Stimulated activated CD4-positive, alpha-beta T cell treated with anti-CD3 and anti-CD28 coated beads, Interleukin-1b, Interleukin-23, amount 100 ng/mL, for 4 hours (primary cell): Measurements from ENCODE around the gene FLNC.

Source experiments
- DNase-seq, 2 donors: peaks; one replicate each; pipeline ENCODE4 v3.0.0-alpha.2; 2020; ENCODE audit warnings: low read depth in 2 of 2

FLNC gene

DNA sequence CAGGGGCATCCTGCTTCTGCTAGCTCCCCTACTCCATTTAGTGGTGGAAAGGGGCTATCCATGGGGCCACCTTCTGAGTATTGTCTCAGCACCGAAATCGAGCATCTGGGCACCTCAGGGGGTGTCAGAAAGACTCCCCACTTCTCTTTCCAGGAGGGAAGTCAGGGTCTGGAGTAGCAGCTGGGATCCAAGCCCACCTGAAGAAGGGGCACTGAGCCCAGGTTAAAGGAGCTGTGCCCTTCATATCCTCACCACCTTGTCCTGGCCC lies 2.6 kb downstream of the FLNC start:
- no peak for DNase-seq

DNA sequence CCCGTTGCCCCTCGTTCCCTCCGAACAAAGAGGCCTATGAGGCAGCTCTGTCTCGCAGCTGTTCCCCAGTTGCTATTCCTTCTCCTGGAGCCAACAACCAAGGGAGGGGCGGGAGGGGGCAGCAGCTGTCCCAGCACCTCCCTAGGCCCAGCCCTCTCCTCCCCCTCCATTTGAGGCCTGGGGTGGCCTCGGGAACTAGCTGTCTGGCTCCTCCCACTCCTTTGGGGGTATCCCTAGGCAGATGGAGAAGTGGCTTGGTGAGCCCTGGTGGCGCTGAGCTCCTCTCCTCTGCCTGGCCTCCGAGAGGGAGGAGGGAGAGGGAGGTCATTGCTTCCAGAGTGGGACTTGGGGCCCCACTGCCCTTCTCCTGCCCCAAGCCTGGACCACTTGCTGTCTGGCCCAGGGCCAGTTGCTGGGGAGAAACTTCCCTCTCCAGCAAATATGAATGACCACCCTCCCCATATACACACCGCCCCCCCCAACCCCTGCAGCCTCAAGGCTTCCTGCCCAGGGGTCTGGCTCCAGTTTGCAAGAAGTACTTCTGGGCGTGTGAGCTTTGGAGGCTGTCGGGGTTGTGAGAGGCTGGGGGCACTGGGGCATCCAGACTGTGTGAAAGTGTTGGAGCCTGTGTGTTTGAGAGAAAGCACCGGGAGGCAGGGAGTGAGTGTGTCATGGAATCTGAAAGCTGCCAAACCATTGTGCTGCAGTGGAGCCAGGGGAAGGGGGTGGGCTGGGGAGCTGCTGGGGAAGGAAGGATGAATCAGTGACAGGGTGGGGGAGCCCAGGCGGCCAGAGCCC lies 3.1 kb downstream of the FLNC start:
- no peak for DNase-seq

DNA sequence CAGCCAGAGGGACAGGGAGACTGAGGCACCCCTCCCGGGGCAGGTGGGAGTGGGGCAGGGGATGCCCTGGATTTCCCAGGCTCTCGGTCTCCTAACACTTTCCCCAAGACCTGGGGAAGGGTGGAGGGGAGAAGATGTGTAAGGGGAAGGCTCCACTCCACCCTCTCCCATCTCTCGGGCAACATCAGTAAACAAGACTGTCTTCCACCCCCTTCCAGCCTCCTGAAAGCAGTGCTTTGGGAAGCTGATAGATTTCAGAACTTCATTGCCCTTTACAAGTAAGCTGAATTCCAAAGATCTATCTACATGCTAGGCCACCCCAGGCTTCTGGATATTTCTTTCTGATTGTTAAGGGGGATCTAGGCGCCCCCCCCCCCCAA lies 3.7 kb downstream of the FLNC start:
- DNase-seq: no peak

DNA sequence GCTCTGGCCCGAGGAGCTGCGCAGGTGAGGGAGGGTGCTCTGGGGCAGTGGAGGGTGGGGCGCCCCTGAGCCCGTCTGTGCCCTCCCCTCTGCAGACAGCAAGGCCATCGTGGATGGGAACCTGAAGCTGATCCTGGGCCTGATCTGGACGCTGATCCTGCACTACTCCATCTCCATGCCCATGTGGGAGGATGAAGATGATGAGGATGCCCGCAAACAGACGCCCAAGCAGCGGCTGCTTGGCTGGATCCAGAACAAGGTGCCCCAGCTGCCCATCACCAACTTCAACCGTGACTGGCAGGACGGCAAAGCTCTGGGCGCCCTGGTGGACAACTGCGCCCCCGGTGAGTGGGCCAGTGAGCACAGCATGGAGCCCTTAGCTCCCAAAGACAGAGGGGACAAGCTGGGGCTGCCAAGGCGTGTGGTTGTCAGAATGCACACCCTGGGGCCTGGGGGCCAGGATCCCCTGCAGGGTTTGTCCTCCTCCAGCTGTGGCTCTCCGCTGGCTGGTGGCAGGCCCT lies 5.1 kb downstream of the FLNC start:
- DNase-seq: no peak

DNA sequence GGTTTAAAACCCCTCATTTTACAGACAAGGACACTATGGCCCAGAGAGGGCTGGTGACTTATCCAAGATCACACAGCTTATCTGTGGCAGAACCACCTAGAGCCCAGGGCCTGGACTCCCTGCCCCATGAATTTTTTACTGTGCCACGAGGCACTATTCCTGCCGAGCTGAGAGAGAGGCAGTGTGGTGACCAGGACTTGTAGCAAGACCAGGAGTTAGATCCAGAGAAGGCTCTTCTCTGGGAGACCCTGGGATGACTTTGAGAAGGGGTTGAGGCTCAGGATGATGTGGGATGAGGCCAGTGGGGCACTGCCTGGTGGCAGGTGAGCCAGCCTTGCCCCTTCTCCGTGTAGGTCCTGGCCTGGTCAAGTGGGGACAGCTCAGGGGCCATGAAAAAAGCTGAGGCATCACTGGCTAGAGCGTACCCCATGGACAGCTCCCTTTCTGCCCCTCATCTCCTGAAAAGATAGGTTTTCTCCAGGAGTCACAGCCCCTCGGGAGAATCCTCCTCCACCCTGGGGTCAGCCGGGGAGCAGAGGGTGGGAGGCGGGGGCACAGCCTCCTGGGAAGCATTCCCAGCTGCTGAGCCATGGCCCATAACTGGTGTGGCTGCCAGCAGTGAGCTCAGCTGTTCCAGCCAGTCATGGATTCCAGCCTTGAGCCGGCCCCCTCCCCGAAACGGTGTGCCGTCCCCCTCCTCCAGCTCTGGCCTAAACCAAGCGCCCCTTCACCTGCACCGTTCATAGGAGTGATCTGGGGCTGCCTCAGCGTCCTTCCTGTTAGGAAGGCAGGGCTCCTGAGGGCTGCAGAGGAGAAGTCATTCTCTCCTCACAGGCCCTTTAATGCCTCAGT lies 5.8 kb downstream of the FLNC start:
- no peak for DNase-seq

DNA sequence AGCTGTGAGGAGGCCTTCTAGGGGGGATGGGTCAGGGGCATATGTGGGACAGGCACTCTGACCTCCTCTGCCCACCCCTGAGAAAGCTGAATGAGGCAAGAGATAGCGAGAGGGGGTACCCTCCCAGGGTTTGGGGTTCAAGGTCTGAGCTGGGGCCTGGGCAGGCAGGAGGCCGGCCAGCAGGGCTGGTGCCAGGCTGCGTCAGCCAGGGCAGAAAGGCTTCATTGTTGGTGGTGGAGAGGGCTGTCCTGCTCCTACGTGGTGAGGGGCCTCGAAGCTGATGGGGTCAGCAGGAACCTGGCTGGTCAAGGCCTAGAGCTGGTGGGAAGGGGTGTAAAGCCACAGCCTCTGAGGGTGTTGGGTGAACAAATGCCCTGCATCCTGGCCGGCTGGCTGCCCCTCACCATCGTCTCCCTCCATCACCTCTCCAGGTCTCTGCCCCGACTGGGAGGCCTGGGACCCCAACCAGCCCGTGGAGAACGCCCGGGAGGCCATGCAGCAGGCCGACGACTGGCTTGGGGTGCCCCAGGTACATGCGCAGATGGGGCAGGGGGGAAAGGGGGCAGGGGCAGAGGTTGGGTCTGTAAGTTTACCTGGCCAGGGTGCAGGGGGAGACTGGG lies 6.6 kb downstream of the FLNC start:
- DNase-seq: no peak

DNA sequence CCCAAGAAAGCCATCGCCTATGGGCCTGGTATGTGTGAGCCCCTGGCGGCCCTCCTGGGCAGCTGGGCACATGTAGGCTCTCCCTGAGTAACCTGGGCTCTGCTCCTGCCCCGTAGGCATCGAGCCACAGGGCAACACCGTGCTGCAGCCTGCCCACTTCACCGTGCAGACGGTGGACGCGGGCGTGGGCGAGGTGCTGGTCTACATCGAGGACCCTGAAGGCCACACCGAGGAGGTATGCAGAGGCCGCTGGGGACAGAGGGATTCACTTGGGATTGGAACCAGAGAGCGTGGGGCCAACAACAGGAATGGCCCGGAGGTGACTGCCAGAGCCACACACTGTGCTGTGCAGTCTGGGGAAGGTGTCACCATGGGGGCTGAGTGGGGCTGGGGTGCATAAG lies 7.3 kb downstream of the FLNC start:
- DNase-seq: no peak

DNA sequence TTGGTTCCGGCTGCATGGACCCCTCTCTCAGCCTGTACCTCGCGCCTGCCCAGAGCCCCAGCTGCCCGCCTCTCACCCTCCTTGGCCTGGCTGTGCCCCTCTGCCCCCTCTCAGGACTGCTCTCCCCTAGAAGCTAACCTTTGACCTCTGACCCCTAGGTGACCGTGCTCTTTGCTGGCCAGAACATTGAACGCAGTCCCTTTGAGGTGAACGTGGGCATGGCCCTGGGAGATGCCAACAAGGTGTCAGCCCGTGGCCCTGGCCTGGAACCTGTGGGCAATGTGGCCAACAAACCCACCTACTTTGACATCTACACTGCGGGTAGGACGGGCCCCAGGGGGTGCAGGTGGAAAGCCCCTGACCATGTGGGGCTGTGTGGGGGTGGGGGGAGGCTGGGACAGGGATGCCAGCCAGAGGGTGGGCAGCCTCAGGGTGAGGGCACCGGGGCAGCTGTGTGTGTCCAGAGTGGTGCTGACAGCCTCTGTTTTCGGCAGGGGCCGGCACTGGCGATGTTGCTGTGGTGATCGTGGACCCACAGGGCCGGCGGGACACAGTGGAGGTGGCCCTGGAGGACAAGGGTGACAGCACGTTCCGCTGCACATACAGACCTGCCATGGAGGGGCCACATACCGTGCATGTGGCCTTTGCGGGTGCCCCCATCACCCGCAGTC lies 8.0 kb downstream of the FLNC start:
- no peak for DNase-seq

DNA sequence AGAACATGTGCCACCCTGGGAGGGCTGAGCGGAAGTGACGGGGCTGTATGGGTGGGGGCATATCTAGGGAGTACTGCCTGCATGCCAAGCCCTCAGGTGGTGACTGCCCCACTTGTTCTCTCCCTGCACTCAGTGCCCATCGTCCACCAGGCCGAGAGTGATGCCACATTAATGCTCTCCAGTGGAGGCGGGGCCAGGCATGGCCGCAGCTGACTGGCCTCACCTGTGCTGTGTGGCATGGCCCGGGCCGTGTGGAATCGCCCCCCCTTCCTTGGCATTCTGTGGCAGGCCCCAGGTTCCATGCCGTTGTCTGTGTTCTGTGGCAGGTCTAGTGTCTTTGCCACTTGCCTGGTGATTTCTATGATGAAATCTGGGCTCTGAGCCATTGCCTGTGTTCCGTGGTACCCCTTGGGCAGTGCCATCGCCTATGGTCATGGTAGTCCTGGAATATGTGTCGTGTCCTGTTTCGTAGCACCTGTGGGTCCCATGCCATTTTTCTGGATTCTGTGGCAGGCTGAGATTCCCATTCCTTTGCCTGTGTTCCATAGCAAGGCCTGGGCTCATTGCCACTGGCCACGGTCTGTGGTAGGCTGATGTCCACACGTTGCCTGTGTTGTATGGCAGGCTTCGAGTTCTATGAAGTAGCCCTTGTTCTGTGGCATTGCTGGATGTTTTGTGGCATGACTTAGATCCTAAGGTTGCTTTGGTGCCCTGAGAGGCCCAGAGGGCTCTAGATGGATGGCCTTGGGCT lies 8.9 kb downstream of the FLNC start:
- DNase-seq: no peak

DNA sequence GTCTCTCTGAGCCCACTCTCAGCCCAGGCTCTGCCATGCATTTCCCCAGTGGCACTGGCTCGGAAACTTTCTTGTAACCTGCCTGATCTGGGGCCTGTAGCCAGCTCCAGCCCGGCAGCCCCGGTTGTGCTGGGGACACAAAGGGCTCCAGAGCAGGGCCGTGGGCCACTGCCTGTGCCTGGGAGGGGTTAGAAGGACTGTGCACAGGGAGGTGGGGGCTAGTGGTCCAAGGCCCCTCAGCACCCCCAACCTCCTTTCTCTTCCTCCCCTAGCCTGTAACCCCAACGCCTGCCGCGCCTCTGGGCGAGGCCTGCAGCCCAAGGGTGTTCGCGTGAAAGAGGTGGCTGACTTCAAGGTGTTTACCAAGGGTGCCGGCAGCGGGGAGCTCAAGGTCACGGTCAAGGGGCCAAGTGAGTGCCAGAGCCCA lies 9.6 kb downstream of the FLNC start:
- no peak for DNase-seq

DNA sequence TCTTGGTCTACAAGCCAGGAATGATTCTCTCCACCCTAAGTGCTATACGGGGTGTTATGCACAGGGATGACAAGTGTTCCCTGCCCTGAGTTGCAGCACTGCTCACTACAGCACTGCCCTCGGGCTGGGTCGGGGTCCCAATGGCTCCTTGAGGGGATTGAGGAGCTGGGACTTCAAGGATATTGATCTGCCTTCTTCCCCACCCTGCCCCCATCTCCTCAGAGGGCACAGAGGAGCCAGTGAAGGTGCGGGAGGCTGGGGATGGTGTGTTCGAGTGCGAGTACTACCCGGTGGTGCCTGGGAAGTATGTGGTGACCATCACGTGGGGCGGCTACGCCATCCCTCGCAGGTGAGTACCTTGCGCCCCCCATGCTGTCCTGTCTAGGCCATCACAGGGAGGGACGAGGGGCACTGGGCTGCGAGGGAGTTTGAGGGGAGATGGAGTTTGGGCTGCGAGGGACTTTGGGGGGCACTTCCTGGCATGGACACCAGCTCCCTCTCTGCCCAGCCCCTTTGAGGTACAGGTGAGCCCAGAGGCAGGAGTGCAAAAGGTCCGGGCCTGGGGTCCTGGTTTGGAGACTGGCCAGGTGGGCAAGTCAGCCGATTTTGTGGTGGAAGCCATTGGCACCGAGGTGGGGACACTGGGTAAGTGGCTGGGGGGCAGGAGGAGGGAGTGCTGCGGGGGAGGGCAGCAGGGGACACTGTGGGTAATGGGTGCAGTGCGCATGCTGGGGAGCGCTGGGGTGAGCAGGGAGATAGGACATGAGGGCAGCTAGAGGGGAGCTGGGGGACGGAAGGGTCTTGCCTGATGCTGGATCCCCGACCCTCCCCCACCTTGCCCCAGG lies 10.3 kb downstream of the FLNC start:
- DNase-seq: no peak

DNA sequence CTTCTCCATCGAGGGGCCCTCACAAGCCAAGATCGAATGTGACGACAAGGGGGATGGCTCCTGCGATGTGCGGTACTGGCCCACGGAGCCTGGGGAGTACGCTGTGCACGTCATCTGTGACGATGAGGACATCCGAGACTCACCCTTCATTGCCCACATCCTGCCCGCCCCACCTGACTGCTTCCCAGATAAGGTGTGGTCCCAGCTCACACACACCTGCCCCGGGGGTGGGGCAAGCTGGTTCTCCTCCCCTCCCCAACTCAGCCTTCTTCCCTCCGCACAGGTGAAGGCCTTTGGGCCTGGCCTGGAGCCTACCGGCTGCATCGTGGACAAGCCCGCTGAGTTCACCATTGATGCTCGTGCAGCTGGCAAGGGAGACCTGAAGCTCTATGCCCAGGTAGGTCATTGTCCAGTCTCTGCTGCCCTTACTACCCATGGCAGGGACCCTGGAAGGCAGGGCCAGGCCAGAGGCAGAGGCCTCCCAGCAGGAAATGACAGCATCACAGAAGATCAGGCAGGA lies 11.0 kb downstream of the FLNC start:
- no peak for DNase-seq

DNA sequence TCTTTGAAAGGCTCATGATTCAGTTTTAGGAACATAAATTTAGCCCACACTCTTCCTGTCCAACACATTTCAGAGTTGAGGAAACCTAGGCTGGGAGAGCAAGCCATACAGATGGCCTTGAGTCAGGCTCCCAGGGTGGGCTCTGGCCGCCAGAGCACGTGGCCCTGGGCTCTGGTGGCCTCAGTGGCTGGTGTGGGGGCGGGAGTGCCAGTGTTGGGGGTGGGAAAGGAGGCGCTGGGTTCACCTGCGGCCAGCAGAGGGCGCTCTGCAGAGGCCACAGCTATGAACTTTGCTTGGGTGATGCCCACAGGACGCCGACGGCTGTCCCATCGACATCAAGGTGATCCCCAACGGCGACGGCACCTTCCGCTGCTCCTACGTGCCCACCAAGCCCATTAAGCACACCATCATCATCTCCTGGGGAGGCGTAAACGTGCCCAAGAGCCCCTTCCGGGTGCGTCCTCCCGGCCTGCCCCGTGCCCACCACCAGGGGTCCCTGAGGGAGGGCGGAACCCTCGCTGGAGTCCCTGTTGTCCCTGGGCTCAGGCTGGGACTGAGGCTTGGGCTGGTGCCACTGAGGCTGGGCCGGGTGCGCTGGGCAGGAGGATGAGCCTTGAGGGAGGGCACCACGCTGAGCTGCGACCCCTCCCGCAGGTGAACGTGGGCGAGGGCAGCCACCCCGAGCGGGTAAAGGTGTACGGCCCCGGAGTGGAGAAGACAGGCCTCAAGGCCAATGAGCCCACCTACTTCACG lies 11.9 kb downstream of the FLNC start:
- peak; percentile 38 to 53 for DNase-seq

DNA sequence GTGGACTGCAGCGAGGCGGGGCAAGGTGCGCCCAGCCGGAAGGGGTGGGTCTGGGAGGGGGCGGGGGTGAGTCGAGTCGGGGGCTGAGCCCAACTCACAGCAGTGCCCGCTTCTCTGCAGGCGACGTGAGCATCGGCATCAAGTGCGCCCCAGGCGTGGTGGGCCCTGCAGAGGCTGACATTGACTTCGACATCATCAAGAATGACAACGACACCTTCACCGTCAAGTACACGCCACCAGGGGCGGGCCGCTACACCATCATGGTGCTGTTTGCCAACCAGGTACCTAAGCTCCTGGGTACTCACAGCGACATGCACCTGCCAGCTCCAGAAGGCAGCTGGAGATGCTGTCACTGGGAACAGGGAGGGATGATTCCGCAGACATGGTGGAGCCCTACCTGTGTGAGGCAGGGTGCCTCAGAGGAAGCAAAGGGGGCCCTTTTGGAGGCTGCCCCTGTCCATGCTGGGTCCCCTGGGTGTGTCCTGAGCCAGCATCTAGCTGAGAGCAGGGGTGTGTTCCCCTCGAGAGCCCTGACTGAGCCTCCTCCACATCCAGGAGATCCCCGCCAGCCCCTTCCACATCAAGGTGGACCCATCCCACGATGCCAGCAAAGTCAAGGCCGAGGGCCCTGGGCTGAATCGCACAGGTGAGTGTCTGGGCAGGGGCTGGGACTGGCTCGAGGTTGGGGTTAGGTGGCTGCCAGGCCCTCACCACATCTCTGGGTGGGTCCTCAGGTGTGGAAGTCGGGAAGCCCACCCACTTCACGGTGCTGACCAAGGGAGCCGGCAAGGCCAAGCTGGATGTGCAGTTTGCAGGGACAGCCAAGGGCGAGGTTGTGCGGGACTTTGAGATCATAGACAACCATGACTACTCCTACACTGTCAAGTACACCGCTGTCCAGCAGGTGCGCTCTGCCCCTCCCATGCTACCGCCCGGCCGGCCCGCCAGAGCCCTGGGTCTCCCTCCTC lies 12.8 kb downstream of the FLNC start:
- no peak for DNase-seq

DNA sequence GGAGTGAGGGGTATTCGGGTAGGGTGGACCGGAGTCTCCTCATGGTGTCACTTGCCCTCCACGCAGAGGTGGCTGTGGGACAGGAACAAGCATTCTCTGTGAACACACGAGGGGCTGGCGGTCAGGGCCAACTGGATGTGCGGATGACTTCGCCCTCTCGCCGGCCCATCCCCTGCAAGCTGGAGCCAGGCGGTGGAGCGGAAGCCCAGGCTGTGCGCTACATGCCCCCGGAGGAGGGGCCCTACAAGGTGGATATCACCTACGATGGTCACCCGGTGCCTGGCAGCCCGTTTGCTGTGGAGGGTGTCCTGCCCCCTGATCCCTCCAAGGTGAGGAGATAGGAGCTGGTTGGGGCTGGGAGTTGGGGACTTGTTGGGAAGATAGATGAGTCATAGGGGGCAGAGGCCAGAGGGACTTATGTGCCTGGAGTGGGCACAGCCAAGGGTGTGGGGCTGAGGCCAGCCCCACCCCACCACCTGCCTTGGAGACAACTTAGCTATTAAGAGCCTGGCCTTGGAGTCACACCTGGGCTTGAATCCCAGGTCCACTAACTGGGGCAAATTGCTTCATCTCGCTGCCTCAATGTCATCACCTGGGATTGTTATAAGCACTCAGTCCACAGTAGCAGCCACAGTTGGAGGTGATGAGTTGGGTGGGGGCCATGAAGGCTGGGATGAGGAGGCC lies 13.9 kb downstream of the FLNC start:
- DNase-seq: no peak

DNA sequence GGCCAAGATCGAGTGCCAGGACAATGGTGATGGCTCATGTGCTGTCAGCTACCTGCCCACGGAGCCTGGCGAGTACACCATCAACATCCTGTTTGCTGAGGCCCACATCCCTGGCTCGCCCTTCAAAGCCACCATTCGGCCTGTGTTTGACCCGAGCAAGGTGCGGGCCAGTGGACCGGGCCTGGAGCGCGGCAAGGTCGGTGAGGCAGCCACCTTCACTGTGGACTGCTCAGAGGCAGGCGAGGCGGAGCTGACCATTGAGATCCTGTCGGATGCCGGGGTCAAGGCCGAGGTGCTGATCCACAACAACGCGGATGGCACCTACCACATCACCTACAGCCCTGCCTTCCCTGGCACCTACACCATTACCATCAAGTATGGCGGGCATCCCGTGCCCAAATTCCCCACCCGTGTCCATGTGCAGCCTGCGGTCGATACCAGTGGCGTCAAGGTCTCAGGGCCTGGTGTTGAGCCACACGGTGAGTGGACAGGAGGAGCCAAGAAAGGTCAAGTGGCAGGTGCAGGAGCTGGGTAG lies 14.6 kb downstream of the FLNC start:
- no peak for DNase-seq

DNA sequence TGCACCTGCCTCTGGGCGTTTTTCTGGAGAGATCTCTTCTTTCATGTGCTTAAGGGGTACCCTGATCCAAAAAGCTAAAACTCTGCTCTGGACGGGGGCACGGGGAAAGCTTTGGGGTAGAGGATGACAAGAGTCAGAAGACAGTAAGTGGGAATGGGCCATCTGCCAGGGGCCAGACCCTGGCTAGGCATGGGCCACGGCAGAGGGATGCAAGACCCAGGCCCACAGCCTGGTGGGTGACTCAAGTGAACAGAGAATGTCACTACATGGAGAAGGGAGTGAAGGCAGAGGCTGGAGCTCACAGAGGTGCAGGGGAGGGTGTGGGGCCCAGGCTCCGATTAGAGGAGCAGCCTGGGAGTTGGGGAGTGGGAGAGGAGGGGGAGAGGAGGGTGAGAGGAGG lies 15.3 kb downstream of the FLNC start:
- DNase-seq: no peak

DNA sequence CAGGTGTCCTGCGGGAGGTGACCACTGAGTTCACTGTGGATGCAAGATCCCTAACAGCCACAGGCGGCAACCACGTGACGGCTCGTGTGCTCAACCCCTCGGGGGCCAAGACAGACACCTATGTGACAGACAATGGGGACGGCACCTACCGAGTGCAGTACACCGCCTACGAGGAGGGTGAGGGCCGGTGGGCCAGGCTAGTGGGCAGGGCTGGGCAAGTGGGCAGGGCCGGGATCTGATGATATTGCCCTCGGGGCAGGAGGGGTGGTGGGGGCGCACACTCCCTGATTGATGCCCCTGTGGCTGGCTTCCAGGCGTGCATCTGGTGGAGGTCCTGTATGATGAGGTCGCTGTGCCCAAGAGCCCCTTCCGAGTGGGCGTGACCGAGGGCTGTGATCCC lies 15.8 kb downstream of the FLNC start:
- DNase-seq: no peak
